HG03457 (cell line): ENCODE data around the gene FBXO36.
A peak's percentile ranks its signal among the peaks of the same experiment; 100 is the strongest.
"Not testable (repeated sequence)": the region's sequence is repeated elsewhere in the genome, so short reads cannot be mapped to it uniquely, and the experiment has no call there.

Experiments
- ATAC-seq: cut with Tn5 transposase; IDR thresholded peaks from one replicate; pipeline ENCODE4 v1.9.1; 2021; ENCODE audit warnings: moderate number of reproducible peaks; ENCODE audit not compliant: unreplicated experiment

The FBXO36 gene

DNA sequence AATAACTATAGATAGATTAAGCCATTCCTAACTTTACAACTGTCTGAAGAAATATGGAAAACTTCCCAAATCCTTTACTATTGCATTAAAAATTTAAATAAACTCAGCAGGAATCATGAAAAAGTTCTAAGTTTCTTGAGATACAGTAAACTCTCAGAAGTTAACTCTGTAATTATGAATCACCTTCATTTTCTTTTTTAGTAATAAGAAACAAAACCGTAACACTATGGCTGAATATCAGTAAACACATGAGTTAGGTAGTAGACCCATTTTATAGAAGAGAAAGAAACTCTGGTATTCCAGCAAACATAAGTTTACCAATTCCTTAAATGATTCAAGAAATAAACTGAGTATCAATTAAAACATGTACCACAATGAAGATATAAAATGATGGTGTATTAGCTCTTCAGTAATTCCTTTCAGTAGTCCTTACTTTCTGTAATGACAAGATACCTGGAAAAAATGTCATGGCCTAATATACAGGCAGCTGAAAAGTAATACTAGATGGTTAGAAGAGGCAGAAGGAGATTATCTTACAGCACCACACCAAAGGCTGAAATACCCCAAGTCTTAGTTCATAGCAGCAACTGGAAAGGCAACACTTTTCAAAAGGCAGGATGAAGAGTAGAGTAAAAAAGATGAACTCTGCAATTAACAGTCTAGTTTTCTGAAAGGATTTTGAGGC is 12.0 kb upstream of the FBXO36 start:
- ATAC-seq = no peak

DNA sequence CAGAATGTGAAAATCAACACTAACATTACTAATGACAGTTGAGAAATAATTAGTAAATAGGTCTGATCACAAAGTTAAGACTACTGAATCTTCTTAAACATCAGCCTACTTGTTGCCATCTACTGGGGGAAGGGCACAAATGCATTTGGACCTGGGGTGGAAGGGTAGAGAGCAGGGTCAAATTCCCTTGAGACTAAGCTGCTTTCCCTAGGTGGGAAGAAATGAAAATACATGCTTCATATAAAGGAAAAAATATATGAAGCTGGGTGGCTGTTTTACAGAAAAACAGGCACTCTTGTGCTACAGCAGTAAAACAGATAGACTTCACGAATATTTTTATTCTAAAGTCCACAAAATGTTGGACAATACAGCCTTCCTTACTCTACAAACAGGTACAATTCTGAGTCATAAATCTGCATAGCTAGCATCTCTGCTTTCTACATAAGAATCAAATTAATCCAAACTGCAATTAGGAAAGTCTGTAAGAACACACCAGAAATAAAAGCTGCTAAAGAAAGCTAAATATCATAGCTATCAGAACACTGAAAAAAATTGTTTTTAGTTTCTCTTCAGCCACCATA is 11.4 kb upstream of the FBXO36 start:
- ATAC-seq = peak; percentile 67

DNA sequence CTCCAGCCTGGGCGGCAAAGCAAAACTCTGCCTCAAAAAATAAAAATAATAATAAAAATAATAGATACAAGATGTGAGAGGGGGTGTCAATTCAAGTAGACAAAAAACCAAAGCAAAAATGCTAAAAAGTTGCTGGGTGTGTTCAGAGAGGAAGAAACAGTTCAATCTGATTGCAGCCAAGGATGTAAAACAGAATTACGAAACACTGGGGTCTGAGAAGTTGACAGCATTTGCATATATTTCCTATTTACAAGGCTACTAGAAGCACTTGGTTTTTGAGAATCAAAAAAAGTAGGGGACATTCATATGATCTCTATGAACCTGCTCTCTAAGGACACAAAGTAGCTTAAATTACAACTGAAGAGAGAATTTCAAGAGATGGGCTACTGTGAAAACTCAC is 8.1 kb upstream of the FBXO36 start:
- no peak for ATAC-seq

DNA sequence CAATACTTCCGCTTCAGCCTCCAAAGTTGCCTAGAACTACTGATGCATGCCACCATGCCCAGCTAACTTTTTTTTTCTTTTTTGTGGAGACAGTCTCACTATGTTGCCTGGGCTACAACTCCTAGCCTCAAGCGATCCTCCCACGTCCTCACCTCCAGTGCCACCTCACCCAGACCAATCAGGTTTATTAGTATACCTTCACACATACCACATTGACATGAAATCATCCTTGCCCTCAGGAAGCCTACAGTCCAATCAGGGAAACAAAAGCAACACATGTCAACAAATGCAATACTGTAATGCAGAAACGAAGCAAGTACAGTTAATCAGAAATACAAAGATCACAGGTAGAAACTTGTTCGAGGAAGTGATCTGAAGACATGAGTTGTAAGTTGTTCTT is 4.5 kb upstream of the FBXO36 start:
- ATAC-seq = no peak

DNA sequence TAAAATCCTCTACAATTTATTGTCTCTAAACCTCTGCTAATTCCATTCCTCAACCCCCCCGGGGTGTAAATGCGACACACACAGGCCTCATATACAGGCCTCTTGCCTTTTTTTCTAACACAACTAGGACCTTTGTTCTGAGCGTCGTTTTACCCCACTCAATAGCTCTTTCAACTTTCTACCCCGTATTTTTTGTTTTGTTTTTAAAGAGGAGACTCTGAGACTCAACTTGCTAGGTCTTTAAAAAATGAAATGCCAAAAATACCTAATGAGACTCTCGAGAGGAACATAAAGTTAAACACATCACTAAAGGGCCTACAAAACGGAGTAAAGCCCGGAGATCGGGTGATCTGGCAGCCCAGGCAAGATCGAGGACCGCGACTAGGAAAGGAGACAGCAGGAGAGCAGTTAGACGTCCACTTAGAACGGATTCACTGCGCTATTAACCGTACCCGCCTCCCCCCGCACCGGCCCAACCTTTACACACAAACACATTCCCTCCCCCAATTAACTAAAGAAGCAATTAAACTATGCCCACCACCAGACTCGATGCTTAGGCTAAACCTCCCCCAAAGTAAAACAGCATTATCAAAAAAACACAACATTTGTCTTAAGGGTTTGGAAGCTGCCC is 2.2 kb upstream of the FBXO36 start:
- no peak for ATAC-seq

DNA sequence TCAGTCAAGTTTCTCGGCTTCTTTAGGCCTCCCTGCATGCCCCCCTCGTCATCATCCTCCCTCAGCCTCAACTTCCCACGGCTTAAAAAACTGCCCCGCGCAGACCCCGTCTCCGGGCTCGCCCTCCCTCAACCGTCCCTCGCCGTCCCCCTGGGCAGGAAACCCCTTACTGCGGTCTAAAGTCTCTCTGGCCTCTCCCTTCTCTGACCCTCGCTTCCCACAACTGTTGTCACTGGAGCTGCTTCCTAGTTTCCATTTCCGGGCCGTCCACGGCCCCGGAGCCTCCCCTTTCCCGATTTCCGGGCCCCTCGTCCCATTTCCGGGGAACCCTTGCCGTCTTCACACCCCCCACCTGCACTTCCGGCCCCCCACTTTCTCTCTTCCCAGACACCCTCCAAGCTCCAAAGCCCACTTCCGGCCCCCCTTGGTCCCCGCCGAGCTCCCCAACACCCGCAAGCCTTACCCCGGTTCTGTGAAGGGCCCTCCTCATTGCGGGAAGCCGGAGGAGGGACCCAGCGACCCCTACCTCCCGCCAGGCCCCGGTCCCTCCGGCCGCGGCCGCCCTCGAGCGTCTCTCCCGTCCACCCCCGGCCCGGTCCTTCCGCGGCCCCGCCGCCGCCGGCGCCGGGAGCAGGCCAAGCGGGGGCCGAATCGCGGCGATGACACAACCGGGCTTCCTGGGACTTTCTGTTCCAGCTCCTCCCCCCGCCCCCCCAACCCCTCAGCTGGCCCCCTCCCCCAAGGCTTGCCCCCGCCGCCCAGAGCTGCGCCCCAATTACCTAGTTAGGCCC is 1.0 kb upstream of the FBXO36 start:
- peak; percentile 17 for ATAC-seq

DNA sequence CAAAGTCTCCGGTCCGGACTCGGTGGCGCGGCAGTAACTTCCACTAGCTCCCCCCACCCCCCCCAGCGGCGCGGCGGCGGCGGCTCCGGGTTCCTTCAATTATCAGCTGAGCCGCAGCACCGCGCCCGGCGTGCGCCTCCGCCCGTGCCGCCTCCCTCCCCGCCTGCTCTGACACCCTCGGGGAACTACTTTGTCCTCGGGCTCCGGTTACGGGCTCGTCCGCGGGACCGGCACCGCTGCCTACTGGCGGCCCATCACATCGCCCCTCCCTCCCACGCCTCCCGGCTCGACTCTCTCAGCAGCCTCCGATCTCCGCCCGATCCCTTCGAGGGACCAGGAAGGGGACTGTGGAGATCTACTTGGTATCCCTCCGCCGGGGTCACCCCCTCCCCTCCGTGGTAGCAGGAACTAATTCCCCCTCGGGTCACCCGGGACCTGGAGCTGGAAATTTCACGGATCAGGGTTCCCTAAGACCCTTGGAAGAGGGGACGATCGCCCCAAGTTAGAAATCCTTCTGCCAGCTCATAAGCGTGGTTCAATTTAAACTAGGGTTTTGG is 333 bp upstream of the FBXO36 start, which contains the start of gene TRIP12:
Gene TRIP12 (minus strand): TSS at position 118 of the 557 bp plus-strand sequence. CDS start 41,930 bp downstream, outside the sequence.
- peak; percentile 54 for ATAC-seq

DNA sequence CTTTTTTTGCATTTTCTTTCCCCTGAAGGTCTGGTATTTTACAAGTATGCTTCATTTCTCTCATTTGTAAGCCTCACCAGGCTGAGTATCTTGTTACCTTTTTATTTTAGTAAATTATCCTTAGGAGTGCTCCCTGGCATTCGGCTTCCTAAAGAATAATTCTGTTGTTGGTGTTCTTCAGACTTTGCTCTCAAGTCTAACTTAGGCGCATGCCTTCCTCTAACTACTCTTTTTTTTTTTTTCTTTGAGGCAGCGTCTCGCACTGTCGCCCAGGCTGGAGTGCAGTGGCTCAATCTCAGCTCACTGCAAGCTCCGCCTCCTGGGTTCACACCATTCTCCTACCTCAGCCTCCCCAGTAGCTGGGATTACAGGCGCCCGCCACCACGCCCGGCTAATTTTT is 2.2 kb downstream of the FBXO36 start:
- ATAC-seq = not testable (repeated sequence)

DNA sequence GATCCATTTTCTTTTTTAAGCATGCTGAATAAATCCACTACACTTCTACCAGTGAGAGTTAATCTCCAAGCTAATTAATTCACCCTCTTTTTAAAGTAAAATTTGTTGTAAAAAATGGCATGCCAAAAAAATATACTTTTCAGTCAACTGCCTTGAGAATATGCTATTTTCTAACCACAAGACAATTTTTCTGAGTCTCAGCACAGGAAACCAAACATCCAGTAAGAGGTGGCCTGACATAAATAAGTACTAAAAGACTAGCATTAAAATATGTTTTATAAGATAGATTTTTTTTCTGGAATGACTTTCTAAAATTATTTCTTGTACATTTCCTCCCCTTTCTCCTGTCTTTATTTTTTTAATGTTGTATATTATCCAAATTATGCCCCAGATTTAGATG is 2.9 kb downstream of the FBXO36 start:
- no peak for ATAC-seq

DNA sequence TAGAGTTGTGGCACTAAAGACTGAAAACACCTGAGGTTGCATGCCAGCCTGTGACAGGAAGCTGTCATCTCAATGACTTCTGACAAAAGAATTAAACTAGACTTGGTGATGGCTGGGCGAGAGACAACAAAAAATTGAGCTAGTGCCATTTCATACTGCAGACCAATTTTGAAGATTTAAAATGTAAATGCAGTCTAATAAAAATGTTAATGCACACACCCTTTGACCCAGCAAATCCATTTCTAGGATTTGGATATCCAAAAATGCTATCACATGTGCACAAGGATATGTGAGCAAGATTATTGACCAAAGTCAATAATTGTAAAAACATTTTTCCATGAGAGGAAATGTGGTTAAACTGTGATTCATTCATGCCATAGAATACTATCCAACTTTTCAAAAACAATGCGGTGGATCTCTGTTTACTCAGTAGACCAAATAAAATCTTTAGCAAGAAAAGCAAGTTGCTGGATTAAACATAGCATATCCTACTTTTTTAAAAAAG is 5.6 kb downstream of the FBXO36 start:
- no peak for ATAC-seq

DNA sequence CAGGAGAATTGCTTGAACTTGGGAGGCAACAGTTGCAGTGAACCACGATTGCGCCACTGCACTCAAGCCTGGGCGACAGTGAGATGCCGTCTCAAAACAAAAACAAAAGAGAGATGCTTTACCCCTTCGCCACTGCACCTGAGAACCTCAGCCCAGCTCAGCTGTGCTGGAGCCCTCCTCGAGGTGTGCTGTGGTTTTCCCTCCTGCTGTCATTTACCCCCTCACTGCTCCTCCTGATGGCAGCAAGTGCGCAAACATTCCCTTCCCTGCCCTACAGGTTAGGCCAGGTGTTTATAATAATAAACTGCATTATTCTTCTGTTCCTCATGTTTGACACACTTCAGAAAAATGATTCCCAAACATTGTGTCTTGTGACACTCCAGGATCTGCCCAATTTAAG is 8.4 kb downstream of the FBXO36 start:
- no peak for ATAC-seq

DNA sequence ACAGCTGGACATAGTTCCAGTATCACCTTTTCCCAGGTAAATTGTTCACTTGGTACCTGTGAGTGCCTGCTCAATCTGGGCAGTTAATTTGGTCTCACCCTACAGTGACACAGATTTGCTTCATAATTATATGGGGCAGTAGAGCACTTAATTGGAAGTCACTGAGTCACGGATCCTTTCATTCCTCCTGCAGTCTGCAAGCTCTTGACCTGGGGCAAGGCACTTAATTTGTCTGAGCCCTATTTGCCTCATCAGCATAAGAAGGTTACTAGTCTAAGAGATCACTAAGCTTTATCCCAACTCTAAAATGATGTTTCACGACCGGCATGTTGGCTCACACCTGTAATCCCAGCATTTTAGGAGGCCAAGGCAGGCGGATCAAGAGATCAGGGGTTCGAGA is 8.9 kb downstream of the FBXO36 start:
- ATAC-seq = no peak

DNA sequence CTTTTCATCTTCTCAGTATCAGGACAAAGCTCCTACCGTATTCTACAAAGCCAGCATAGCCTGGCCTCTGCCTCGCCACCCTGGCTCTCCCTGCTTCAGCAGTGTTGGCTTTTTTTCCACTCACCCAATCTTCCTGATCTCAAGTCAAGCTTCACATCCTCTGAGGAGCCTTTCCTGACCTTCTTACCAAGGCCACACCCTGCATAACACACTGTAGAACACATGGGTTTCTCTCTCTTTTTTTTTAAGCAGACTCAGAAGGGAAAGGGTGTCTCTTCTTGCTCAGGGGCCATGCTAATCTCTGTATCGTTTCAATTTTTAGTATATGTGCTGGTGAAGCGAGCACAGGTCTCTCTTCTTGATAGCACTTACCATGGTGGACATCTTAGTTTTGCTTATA is 15.2 kb downstream of the FBXO36 start:
- no peak for ATAC-seq

DNA sequence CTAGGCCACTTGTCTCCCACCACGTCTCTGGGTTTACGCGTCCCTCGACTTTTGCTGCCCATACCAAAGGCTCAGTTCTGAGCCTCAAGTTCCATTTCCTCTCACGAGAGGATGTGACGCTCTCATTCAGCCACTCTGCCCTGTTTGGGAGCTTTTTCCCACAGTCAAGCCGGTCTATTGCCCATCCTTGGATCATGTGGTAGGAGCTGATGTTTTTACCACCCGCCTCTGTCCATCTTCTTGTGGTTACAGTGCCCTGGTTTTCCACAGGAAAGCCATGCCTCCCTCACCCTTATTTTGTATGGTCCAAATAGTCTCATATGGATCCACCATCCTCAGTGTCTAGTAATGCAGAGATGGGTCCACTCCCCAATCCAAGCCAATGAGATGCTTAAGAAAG is 20.4 kb downstream of the FBXO36 start:
- no peak for ATAC-seq

DNA sequence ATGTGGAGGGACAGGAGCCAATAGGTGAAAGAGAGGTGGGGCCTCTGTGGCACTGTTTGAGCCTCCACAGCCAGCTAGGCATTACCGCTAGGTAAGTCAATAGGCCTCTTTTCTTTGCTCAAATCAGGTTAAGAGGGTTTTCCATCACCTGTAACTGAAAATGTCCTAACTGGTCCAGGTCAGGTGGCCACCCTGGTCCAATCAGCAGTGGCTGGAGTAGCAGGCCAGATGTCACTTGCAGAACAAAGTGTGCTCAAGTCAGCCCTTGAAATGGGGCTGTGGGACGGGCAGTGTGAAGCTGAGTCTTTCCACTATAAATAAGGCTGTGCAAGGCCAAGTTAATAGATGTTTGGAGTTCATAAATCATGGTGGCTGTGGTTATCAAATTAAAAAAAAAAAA is 20.9 kb downstream of the FBXO36 start:
- ATAC-seq = no peak

DNA sequence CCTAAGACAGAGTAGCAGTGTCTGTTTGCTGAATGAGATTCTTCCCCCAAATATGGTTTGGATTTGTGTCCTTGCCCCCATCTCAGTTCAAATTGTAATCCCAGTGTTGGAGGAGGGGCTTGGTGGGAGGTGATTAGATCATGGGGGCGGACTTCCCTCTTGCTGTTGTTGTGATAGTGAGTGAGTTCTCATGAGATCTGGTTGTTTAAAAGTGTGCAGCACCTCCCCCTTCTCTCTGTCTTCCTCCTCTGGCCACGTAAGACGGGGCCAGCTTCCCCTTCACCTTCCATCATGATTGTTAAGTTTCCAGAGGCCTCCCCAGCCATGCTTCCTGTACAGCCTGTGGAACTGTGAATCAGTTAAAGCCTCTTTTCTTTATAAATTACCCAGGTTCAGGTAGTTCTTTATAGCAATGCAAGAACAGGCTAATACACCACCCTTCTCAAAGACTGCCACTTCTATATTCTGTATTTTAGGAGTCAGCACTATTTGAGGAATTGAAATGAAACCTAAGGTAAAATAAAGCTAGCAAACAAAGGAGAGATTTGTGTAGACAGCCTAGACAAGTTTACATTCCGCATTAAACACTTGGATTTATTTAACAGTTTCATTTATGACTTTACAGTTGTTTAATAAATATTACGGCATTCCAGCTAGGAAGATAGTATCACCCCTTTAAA is 21.6 kb downstream of the FBXO36 start:
- ATAC-seq = no peak

DNA sequence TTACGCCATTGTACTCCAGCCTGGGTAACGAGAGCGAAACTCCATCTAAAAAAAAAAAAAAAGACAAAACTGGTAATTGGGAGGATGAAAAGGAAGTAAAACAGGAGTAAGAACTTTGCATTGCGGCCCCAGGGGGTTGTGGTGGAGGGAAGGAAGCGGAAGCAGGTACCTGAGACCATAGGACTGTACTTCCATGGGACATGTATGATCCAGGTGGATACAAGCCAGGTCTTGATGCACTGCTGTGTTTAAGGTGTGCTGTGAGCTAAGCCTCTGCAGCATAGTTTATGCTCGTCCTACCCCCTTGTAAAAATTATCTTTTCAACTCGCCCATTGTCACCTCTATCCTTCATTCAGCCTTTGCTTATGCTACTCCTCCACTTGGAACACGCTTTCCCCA is 23.7 kb downstream of the FBXO36 start:
- no peak for ATAC-seq

DNA sequence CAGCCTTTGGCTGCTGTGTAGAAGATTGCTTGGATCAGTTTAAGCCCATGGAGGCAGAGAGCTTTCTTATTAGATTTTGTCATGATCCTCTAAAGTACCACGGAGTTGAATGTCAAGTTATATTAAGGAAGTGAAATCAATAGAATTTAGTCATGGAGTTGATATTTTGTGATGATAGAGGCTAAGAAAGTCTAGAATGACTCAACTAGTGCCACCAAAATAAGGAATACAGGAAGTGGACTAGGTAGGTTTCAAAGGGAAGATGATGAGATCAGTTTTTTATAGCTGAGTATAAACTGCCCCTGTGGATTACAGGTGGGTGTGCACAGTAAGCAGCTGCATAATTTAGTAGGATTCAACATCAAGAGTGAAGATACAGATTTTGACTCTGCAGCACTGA is 25.2 kb downstream of the FBXO36 start:
- peak; percentile 48 for ATAC-seq

DNA sequence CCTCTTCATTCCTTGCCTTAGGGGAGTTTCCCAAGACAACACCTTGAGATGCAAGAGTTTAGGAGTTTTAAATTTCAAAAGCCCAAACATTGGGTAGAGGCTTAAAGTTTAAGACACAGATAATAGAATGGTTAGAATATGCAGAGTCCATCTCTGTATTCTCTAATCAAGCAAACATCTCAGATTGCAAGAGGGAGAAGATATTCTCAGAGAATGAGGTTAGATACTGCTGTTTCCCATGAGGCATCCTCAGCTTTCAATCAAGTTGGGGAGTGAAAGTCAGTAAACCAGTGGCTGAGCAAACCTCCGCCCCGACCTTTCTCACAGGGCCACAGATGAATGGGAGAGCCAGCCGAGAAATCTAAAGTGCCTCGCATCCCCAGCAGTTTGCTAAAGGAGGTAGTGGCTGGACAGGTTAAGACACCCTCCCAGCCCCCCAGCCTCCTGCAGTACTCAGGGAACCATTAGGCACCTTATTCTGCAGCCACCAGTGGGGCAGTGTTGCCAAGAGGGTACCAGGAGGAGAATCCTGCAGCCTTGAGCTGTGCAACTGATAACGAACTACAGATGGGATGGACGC is 30.0 kb downstream of the FBXO36 start:
- no peak for ATAC-seq

DNA sequence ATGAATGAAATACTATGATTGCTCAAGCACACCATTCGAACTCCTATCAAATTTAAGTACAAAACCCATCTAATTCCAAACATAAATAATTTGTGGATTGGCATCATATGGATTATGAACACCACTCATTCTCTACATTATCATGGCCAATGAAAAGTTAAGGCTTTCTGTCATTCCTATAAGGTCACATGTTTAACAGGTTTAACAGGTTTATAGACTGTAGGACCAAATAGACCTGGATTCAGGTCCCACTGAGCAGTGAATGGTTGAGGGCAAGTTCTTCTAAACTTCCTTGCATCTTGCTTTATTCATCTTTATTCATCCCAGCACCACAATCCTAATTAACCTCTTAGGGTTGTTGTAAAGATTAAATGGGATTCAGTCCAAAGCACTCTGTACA is 33.4 kb downstream of the FBXO36 start:
- ATAC-seq = no peak
